ENCODE data around the gene OOSP1. TPM values are rescaled to one million over a fixed set of nuclear protein-coding genes. Genes with fewer than 3 reads are reported as not detected.
"Not testable (repeated sequence)": the region's sequence is repeated elsewhere in the genome, so short reads cannot be mapped to it uniquely, and the experiment has no call there.

The OOSP1 gene, protein sequence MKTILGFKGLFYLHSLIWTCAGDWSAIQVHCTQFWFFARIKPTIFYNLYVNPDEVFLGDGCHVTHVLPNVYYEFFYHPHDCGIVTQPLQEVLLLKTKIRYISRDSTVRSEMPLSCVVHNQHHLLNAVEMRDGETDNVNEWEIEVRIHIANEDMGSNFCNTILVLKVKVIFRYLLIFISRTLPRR
- polyA plus RNA-seq (ENCODE audit: insufficient read length): not detected

DNA sequence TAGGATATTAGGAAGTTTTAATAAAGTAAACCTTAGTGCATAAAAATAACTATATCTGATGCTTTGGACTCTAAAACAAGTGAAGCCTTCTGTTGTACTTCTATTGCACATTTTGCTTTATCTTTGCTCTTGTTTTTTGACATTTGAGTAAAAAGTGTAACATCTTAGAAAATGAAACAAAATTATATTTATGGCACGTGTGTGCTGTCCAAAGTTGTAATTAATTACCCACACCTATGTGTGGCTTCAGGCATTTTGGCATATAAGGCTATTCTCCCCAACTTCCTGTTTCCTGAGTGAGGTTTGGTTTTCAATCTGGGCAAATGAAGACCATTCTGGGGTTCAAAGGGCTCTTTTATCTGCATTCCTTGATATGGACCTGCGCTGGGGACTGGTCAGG, at the start of gene OOSP1:
Gene OOSP1 (plus strand): TSS at position 301 of the 400 bp plus-strand sequence. CDS start 23 bp downstream, at position 324.
- DNase-seq (ENCODE audit: low read depth): no peak

DNA sequence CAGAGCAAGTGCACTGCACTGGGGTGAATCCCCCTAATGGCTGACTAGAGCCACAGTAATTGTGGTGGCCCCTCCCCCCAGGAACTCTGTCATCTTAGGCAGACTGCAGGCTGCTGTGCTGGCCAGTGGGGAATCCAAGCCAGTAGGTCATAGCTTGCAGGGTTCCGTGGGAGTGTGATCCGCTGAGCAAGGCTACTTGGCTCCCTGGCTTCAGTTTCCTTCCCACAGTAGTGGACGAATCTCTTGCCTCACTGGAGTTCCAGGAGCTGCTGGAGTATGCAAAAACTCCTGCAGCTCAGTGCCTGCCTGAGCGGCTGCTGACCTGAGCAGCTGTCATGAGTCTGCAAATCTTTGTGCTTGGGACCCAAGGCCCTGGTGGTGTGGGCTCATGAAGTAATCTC, 46.5 kb upstream of the OOSP1 start:
- DNase-seq (ENCODE audit: low read depth): no peak

DNA sequence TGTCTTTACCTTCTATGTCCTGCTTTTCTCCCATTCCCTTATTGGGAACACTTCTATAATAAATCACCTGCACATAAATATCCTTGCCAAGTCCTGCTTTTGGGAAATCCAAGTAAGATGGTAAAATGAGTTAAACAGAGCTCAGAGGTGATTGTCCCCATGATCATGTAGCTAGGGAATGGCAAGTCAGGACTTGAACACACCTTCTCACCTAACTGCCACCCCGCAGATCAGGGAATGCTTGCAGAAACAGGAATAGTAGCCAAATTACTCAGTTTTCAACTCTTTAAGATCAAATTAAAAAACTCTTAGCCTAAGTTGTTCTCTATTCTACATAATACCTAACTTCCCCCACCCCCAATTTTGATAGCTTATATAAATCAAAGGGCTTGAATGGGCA, 43.6 kb upstream of the OOSP1 start:
- no peak for DNase-seq (ENCODE audit: low read depth)

DNA sequence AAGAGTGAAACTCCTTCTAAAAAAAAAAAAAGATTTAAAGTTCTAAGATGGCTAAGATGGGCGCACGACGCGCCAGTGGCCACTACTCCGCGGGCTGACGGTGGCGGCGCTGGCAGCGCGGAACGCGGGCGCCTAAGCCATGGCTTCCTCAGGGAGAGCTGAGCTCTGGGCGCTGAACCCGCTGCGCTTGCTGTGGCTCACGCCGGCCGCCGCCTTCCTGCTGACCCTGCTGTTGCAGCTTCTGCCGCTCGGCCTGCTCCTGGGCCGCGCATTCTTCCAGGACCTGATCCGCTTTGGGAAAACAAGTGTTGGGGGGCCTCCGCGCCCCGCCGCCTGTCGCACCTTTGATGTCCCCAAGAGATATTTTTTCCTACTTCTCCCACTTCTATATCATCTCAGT, 40.2 kb upstream of the OOSP1 start:
- DNase-seq (ENCODE audit: low read depth): no peak

DNA sequence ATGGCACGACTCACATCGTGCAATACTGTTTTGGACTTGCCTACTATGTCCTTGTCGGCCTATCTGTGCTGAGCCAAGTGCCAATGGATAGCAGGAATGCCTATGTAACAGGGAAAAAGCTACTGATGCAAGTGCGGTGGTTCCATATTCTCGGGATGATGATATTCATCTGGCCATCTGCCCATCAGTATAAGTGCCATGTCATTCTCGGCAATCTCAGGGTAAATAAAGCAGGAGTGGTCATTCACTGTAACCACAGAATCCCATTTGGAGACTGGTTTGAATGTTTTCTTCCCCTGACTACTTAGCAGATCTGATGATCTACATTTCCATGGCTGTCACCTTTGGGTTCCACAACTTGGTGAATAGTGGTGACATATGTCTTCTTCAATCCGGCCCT, 39.6 kb upstream of the OOSP1 start:
- DNase-seq (ENCODE audit: low read depth): no peak

DNA sequence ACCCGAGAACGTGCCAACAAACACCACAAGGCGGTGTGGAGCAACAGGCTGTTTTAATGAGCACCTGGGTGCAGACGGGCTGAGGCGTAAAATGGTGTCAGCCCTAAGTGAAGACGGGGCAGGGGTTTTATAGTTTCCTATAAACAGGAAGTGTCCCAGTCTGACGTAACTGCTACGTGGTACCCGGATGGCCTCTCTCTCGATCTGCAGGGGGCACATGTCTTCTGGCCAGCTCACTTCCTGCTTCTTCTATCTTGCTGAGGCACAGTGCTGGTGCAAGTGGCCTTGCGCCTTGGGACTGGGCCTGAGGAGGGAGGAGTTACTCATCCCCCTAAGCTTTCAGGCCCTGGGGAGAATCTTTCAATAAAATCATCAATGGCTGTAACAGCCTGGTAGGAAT, 38.7 kb upstream of the OOSP1 start:
- no peak for DNase-seq (ENCODE audit: low read depth)

DNA sequence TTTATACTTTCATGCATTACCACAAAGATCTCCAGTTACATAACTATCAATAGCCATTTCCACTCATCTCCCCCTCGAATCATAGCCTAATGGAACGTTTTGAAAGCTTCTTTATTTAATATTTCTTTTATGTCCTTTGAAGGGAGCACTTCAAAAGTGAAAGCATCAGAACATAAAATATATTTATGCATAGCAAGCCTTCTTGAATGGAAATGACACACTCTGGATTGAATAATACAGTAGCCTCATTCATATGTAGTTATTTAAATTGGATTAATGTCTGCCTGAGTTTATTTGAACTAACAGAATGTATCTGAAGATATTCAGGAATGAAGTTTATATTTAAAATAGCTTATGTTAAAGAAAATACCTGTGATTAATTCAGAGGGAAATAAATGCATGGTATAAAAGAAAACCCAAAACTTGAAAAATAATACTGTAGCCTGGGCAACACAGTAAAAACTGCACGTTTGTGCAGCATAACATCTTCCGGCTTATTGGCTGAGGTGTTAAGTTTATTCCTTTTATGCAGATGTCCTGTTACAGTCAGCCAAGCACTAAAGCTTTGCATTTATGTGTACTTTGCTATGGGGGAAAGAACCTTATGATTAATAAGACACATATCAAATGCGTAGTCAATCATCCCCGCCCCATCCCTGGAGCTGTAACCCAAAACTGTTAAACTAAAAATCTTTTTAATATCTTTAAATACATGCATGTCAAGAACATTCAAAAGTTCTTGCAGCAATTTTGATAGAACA, 37.7 kb upstream of the OOSP1 start:
- no peak for DNase-seq (ENCODE audit: low read depth)

DNA sequence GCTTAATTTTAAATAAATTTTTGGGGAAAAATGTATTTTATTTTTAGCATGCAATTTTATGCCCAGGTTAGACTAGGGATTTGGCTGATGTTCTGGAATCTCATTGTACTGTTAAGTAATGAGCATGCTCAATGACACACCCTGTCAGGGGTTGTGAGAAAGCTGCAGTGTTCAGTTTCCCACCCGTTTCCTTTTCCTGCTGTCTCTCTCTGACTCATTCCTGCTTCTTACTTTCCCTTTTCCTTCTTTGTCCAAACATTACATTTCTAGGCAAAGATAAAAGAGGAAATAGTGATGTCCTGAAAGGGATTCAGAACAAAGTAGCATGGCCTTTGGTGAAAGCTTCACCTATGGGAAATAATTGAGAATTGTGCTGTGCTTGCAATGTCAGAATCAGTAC, 36.9 kb upstream of the OOSP1 start:
- no peak for DNase-seq (ENCODE audit: low read depth)

DNA sequence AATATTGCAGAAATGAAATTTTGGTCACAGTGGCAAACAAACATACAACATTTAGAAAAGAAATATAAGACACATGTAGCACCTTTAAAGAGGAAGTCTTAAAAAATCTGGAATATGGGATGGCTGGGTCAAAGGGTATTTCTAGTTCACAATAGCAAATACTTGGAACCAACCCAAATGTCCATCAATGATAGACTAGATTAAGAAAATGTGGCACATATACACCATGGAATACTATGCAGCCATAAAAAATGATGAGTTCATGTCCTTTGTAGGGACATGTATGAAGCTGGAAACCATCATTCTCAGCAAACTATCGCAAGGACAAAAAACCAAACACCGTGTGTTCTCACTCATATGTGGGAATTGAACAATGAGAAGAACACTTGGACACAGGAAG, 34.7 kb upstream of the OOSP1 start:
- not testable (repeated sequence) for DNase-seq (ENCODE audit: low read depth)

DNA sequence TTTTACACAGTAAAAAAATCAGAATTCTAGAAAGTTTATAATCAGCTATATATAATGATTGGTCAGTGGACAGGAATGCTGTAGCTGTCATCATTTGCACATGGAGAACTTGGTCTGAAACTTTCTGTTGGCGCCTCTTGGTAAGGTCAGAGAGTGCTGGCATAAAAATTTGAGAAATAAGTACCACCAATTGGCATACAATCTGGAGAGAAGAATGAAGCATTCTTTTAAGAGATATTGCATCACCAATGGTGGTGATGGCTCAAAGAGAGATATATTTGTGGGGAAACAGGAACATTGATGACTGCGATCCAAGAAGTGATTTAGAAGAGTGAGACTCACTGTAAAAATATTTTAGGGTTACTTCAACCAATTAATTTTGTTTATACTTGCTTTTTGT, 19.8 kb upstream of the OOSP1 start:
- no peak for DNase-seq (ENCODE audit: low read depth)

DNA sequence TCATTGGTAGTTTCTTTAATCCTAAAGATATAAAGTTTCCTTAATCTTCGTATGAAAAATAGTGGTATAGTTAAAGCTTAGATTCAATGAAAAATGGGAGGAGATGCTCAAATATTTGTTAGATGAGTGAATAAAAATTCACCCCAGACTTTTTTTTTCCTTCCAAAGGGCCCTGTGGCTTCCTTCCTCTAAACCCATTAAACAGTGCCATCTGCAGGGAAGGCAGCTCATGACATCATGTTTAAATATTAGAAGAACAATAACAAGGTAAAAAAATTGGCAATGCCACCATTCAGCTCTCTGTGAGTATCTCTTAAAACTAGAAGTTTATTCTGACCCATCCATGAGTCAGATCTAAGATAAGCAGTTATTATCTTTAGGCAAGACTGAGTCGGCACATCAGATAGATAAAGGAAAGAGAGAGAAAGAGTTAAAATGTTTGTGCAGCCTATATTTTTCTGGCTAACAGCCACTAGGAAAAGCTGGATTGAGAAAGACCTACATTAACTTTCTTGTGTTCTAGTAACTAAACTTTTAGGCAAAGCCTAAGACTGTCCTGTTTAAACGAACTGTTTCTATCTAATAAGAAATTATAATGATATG, 19.1 kb upstream of the OOSP1 start:
- no peak for DNase-seq (ENCODE audit: low read depth)

DNA sequence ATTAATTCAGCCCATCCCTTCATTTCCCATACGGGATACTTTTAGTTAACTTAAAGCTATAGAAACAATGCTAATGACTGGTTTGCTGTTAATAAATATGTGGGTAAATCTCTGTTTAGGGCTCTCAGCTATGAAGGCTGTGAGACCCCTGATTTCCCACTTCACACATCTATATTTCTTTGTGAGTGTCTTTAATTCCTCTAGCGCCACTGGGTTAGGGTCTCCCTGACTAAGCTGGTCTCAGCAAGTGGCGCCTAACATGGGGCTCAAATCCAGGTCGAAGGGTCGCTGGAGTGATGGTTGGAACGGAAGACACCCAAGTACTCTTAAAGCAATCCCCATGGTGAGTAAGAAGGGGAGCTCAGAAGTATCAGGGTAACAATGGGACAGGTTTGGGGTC, 14.4 kb upstream of the OOSP1 start:
- DNase-seq (ENCODE audit: low read depth): no peak

DNA sequence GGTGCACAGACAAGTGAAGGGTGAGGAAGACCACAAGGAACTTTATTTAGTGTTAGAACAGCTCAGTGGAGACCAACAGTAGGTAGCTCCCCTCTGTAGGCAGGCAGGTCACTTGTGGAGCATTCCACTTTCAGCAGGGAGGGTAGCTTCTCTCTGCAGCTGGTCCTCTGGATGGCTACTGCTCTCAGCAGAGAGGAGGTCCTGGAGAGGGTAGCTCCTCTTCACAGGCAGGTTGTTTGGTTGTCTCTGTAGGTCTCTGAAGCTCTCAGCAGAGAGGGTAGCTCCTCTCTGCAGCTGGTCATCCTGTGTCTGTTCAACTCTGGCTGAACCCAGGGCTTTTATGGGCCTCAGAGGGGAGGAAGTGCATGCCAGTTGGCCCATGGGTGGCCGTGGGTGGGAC, 6.5 kb upstream of the OOSP1 start:
- DNase-seq (ENCODE audit: low read depth): no peak

DNA sequence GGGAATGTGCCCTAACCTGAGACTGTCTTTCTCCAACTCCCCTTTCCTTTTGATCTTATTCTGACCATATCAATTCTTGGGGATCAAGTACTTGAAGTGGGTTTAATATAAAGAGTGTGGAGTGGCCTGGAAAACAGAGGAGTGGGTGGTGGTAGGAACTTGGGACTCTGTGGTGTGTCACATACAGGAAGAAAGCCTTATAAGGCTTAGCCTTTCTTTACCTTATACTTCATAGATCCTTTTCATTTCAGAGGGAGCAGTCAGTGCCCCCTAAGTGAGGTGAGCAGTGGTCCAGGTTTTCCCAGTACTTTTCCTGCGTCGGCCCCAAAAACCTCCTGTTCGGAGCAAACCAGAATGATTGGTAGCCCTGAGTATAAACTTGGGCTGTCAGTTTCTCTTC, 486 bp downstream of the OOSP1 start:
- no peak for DNase-seq (ENCODE audit: low read depth)

DNA sequence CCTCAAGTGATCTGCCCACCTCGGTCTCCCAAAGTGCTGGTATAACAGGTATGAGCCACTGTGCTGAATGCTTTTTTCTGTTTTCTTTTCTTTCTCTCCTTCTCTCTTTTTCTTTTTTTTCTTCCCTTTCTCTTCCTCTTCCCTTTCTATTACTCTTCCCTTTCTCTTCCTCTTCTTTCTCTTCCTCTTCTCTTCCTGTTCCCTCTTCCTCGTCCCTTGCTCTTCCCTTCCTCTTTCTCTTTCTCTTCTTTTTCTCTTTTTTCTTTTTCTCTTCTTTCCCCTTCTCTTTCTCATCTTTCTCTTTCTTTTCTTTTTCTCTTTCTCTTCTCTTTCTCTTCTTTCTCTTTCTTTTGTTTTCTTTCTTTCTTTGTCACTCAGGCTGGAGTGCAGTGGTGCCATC, 1.2 kb downstream of the OOSP1 start:
- DNase-seq (ENCODE audit: low read depth): no peak

DNA sequence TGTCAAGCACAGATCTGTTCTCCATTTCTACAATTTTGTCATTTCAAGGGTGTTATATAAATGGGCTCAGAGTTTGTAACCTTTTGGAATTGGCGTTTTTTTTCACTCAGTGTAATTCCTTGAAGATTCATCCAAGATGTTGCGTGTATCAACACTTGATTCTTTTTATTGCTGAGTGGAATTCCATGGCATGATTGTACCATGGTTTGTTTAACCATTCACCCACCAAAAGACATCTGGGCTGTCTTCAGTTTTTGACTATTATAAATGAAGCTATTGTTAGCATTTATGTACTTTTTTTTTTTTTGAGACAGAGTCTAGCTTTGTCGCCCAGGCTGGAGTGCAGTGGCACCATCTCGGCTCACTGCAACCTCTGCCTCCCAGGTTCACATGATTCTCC, 2.9 kb downstream of the OOSP1 start:
- DNase-seq (ENCODE audit: low read depth): no peak

DNA sequence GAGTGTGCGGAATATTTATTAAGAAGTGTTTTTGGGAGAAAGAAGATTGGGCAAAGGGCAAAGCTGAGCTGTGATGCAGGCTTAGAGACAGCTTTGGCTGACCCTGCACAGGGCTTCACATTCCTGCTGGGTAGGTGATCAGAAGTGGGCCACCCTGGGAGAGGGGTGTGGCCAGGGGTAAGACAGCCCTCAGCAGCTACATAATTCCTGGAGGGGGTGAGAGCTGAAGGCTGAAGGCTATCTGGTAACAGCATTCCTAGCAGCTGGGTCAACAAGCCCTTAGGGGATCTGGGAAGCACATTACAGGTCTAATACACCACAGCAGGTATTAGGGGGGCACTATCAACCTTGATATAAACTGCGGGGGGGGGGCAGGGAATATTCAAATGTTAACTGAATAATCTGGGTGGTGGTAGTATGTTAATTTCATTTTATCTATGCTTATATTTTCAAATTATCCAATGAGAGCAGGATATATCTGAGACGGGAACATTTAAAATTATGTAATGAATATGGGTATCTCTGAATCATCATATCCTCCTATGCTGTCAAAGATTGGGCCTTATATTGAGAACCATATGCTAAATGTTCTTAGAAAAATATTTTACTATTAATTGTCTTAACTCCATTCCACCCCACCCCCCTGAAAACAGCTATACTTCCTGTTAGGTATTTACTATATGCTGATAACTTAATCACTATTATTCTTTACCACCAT, 5.9 kb downstream of the OOSP1 start:
- DNase-seq (ENCODE audit: low read depth): no peak

DNA sequence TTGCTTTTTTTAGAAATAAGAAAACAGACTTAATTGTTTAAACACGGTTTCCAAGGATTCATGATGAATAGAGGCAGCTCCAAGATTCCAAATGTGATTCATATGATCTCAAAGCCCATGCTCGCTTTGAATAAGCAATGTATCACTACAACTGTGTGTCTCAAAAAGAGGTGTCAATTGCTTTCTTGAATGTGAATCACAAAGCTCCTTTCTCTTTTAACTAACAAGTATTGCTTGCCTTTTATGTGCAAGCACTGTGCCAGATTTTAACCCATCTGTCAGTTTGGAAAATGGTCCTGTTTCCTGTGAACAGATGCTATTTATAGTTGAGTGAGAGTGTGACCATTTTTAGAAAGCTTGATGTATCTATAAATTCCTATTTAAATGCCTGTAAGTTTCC, 6.5 kb downstream of the OOSP1 start:
- no peak for DNase-seq (ENCODE audit: low read depth)

DNA sequence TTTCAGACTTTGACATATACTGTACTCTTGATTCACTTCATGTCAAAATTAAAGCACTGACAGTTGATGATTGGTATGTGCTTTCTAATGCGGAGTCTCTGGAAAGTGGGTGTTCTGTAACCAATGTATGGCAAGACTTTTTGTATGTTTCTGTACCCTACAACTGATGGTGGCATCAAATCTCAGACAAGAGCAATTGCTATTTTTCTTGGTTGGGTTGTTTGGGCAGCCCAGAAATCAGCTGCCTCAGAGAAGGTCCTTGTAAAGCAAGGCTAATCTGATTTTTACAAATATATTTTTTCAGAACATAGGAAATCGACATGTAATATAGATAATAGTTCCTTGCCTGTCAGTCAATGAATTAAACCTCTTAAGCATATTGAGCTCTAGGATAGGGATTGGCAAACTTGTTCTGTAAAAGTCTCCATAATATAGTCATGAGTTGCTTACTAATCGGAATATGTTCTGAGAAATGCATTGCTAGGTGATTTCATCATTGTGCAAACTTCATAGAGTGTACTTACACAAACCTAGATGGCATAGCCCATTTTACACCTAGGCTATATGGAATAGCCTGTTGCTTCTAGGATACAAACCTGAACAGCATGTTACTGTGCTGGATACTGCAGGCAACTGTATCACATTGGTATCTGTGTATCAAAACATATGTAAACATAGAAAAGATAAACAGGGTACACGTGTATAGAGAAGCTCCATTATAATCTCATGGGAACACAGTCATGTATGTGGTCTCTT, 15.4 kb downstream of the OOSP1 start:
- no peak for DNase-seq (ENCODE audit: low read depth)

DNA sequence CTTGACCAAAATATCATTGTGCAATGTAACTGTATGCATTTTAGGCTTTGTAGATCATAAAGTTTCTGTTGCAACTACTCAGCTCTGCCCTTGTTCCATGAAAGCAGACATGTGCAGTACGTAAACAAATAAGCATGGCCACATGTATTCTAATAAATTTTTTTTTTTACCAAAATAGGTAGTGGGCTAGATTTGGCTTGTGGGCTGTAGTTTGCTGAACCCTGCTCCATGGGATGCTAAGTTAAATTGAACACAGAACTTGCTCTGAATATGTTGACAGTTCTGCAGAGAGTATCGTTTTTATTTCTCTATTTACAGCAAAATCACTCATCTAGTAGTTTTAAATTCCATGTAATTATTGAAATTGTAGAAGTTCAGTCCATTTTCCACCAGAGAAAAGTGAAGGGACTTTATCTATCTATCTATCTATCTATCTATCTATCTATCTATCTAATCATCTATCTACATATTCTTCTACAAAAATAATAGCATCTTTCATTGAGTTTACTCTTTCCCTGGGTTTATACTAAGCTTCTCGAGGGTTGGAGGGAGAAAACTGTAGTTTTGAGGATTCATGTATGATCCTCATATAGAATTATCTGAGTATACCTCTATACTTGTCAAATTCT, 16.1 kb downstream of the OOSP1 start:
- DNase-seq (ENCODE audit: low read depth): no peak

DNA sequence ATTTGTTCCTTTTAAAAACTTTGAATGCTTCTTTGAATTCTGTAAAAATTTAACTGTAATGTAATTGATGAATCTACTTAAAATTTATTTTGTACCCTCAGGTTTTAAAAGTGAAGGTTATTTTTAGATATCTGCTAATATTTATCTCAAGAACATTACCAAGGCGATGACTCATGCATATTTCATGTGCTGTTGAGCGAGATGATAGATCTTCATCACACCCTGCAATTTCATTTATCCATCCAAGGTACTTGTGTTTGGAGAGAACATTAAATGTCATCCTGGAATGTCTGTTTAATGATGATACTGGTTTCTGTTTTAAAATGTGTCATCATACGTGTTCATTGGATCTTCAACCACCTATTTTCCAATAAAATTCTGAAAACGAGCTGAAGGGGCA, 18.9 kb downstream of the OOSP1 start:
- no peak for DNase-seq (ENCODE audit: low read depth)

Measured in forelimb muscle (tissue), 1 donor.